ENCODE data around the gene AARS1.
"Not testable (repeated sequence)": the region's sequence is repeated elsewhere in the genome, so short reads cannot be mapped to it uniquely, and the experiment has no call there.

Gene AARS1

GRCh38 chr16:70295634-70296033, 6.3 kb upstream of the AARS1 start:
- H3K4me3 ChIP-seq (ENCODE audit: low read depth, low read length) = no peak overlapping the region
- ChIA-PET CTCF (no interaction called here), POLR2A (no interaction called here)
- H3K27ac ChIP-seq (ENCODE audit: extremely low read depth, low read depth, low read length) = no peak overlapping the region
- H3K4me1 ChIP-seq (ENCODE audit: control insufficient read depth, insufficient read depth, low read length) = no peaks in the 10 kb centered on the region
- H3K9me3 ChIP-seq (ENCODE audit: control insufficient read depth, insufficient read depth, low read depth, low read length) = no peaks in the 10 kb centered on the region
- 0 out of 2 replicates have a peak, but pooled peaks have one; percentile 45 for TF ChIP-seq ZNF121 (tag by site-specific recombination; IDR thresholded peaks at IDR 0.05)
- no peak for TF ChIP-seq ZNF701 (tag by site-specific recombination; IDR thresholded peaks at IDR 0.05)
- H3K36me3 ChIP-seq (ENCODE audit: control insufficient read depth in 2 of 2, insufficient read depth in 1 of 2, low read length in 2 of 2) = no peaks in the 10 kb centered on the region; a peak in 1 of 3 replicates

- H3K27ac ChIP-seq (ENCODE audit: extremely low read depth, low read depth, low read length) = no peak overlapping the region
- no peaks in the 10 kb centered on the region for H3K9me3 ChIP-seq (ENCODE audit: control insufficient read depth, insufficient read depth, low read depth, low read length)
- ChIA-PET CTCF (interaction anchor here (1.1 kb wide), 1 partner anchor 37 kb away, joined by 5 read pairs; no protein-coding TSS in a partner anchor), POLR2A (no interaction called here)
- H3K36me3 ChIP-seq (ENCODE audit: control insufficient read depth in 2 of 2, insufficient read depth in 1 of 2, low read length in 2 of 2) = no peaks in the 10 kb centered on the region
- TF ChIP-seq ZSCAN4 (tag by site-specific recombination; IDR thresholded peaks at IDR 0.05) (no peak), ZNF596 (tag by site-specific recombination; IDR thresholded peaks at IDR 0.05) (no peak), ZIC2 (tag by site-specific recombination; IDR thresholded peaks at IDR 0.05) (no peak), ZNF76 (tag by site-specific recombination; IDR thresholded peaks at IDR 0.05; ENCODE audit: borderline replicate concordance, low read depth) (no peak), ZNF776 (tag by site-specific recombination; IDR thresholded peaks at IDR 0.05; ENCODE audit: borderline replicate concordance) (no peak), BCL11B (tag by site-specific recombination; IDR thresholded peaks at IDR 0.05; ENCODE audit: low read depth) (no peak), BCL6B (tag by site-specific recombination; IDR thresholded peaks at IDR 0.05) (no peak), ZNF23 (tag by site-specific recombination; IDR thresholded peaks at IDR 0.05; ENCODE audit: borderline replicate concordance) (no peak), ZNF223 (tag by site-specific recombination; IDR thresholded peaks at IDR 0.05) (no peak)
- TF ChIP-seq, protein P1, sequence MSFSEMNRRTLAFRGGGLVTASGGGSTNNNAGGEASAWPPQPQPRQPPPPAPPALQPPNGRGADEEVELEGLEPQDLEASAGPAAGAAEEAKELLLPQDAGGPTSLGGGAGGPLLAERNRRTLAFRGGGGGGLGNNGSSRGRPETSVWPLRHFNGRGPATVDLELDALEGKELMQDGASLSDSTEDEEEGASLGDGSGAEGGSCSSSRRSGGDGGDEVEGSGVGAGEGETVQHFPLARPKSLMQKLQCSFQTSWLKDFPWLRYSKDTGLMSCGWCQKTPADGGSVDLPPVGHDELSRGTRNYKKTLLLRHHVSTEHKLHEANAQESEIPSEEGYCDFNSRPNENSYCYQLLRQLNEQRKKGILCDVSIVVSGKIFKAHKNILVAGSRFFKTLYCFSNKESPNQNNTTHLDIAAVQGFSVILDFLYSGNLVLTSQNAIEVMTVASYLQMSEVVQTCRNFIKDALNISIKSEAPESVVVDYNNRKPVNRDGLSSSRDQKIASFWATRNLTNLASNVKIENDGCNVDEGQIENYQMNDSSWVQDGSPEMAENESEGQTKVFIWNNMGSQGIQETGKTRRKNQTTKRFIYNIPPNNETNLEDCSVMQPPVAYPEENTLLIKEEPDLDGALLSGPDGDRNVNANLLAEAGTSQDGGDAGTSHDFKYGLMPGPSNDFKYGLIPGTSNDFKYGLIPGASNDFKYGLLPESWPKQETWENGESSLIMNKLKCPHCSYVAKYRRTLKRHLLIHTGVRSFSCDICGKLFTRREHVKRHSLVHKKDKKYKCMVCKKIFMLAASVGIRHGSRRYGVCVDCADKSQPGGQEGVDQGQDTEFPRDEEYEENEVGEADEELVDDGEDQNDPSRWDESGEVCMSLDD (tag by site-specific recombination; IDR thresholded peaks at IDR 0.05) = no peak
- TF ChIP-seq, protein P2, sequence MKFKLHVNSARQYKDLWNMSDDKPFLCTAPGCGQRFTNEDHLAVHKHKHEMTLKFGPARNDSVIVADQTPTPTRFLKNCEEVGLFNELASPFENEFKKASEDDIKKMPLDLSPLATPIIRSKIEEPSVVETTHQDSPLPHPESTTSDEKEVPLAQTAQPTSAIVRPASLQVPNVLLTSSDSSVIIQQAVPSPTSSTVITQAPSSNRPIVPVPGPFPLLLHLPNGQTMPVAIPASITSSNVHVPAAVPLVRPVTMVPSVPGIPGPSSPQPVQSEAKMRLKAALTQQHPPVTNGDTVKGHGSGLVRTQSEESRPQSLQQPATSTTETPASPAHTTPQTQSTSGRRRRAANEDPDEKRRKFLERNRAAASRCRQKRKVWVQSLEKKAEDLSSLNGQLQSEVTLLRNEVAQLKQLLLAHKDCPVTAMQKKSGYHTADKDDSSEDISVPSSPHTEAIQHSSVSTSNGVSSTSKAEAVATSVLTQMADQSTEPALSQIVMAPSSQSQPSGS (tag by site-specific recombination; IDR thresholded peaks at IDR 0.05; ENCODE audit: low read depth) = no peak
- no peak overlapping the region for H3K4me3 ChIP-seq (ENCODE audit: low read depth, low read length)
- H3K4me1 ChIP-seq (ENCODE audit: control insufficient read depth, insufficient read depth, low read length) = peaks cover 3% of the 10 kb centered on the region; the same call in 1 of the 2 replicates
Observed at GRCh38 chr16:70294385-70295025, 5.2 kb upstream of the AARS1 start.

DNA sequence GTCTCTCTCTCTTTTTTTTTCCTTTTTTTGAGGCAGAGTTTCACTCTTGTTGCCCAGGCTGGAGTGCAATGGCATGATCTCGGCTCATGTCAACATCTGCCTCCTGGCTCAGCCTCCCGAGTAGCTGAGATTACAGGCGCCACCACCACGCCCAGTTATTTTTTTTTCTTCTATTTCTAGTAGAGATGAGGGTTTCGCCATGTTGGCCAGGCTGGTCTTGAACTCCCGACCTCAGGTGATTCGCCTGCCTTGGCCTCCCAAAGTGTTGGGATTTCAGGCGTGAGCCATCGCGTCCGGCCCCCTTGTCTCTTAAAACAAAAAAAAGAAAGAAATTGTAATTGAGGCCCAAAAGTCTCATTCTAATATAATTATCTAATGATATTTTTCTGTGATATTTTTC, 2.8 kb upstream of the AARS1 start:
- CTCF ChIA-PET; H3K27ac ChIP-seq (ENCODE audit: extremely low read depth, low read depth, low read length); H3K9me3 ChIP-seq (ENCODE audit: control insufficient read depth, insufficient read depth, low read depth, low read length); H3K4me3 ChIP-seq (ENCODE audit: low read depth, low read length); H3K4me1 ChIP-seq (ENCODE audit: control insufficient read depth, insufficient read depth, low read length); H3K36me3 ChIP-seq (ENCODE audit: control insufficient read depth in 2 of 2, insufficient read depth in 1 of 2, low read length in 2 of 2): not testable (repeated sequence)
- POLR2A ChIA-PET = interaction anchor here (1.5 kb wide), 1 partner anchor 12 kb away, joined by 4 read pairs; no protein-coding TSS in a partner anchor
- 0 out of 2 replicates have a peak, but pooled peaks have one; percentile 14 for TF ChIP-seq ZNF121 (tag by site-specific recombination; IDR thresholded peaks at IDR 0.05)

Measured in HEK293 (cell line).